K562 (cell line): ENCODE results near the gene ITIH3. TPM values are rescaled to one million over a fixed set of nuclear protein-coding genes. Genes with fewer than 3 reads are reported as not detected.

Source experiments
- ATAC-seq: fragments of 200-7000 bp; cut with Tn5 transposase; 3 replicates; pipeline ENCODE4 v1.9.1; 2020; ENCODE audit warnings: moderate library complexity
- BruUV-seq: library from RNA; stranded (reverse); fragments of 400-500 nt; replicated peaks from 2 replicates; lab custom pipeline; 2021; lab: Mats Ljungman, UMichigan
- CTCF ChIA-PET: fragments of 300-600 bp; formaldehyde crosslinking; extraction: SDS; loops from one replicate; lab custom pipeline; 2021; ENCODE audit warnings: low intra/inter-chr PET ratio; lab: Yijun Ruan, JAX
- POLR2A ChIA-PET: fragments of 300-600, 350-650 bp; sonication (Branson Sonifier 250); formaldehyde crosslinking; extraction: SDS; loops from one replicate; lab custom pipeline; 2021; ENCODE audit warnings: antibody characterized with exemption, inconsistent platforms; lab: Yijun Ruan, JAX
- DNase-seq, 4 experiments: peaks; one replicate each; pipeline versions ENCODE4 v3.0.0 to v3.0.0-alpha.2; 2011 to 2018; ENCODE audit warnings: low spot score in 3 of 4, mixed read lengths in 3 of 4; ENCODE audit errors: extremely low read depth in 1 of 4
- FAIRE-seq: peaks from 2 replicates; lab custom pipeline; 2011; peaks lifted over from hg19 to GRCh38; lab: Jason Lieb, UNC
- H2AFZ ChIP-seq: 2 replicates; pipeline ENCODE4 v1.6.0; 2011; ENCODE audit warnings: low read depth, low read length, control low read depth, inconsistent platforms
- H3K27ac ChIP-seq: fragments of 200-600 bp; 3 replicates; pipeline ENCODE4 v1.8.0; 2011; ENCODE audit warnings: low read depth, mild to moderate bottlenecking, control low read depth, inconsistent platforms, low read length, moderate library complexity, mixed read lengths; ENCODE audit errors: extremely low read depth
- H3K27me3 ChIP-seq, 2 experiments: fragments of 300-600 bp in 1 of 2; 2 replicates in 1 of 2; 3 replicates in 1 of 2; pipeline versions ENCODE4 v1.6.0 to v1.8.0; 2011; ENCODE audit warnings: inconsistent platforms in 2 of 2, low read length in 2 of 2, mild to moderate bottlenecking in 1 of 2, mixed read lengths in 1 of 2, moderate library complexity in 1 of 2; ENCODE audit not compliant: control insufficient read depth in 2 of 2, insufficient read depth in 2 of 2
- H3K36me3 ChIP-seq: fragments of 300-600 bp; 3 replicates; pipeline ENCODE4 v1.8.0; 2011; ENCODE audit warnings: mild to moderate bottlenecking, low read length, inconsistent platforms; ENCODE audit not compliant: control insufficient read depth, insufficient read depth
- H3K4me1 ChIP-seq, 2 experiments: fragments of 200-600 bp in 1 of 2; replicated peaks in 1 of 2; 2 replicates in 1 of 2; 3 replicates in 1 of 2; pipeline versions ENCODE4 v1.5.1 to v1.8.0; 2011; ENCODE audit warnings: inconsistent platforms in 2 of 2, low read length in 2 of 2, mild to moderate bottlenecking in 1 of 2, mixed read lengths in 1 of 2, moderate library complexity in 1 of 2; ENCODE audit not compliant: control insufficient read depth in 2 of 2, insufficient read depth in 2 of 2
- H3K4me2 ChIP-seq: 2 replicates; pipeline ENCODE4 v1.6.1; 2011; ENCODE audit warnings: low read length, control low read depth, inconsistent platforms, mixed read lengths; ENCODE audit not compliant: insufficient read depth
- H3K4me3 ChIP-seq: fragments of 200-600 bp; sonication (generic), shearing (Covaris generic); 2 replicates; pipeline ENCODE4 v1.5.1; 2016; ENCODE audit warnings: control low read depth, inconsistent platforms
- H3K79me2 ChIP-seq: fragments of 200-600 bp; 3 replicates; pipeline ENCODE4 v1.8.0; 2011; ENCODE audit warnings: low read length, inconsistent platforms; ENCODE audit not compliant: control insufficient read depth, insufficient read depth
- H3K9ac ChIP-seq, 2 experiments: 2 replicates each; pipeline versions ENCODE4 v1.6.0 to v1.6.1; 2011; ENCODE audit warnings: low read depth in 2 of 2, low read length in 2 of 2, control low read depth in 1 of 2, inconsistent platforms in 1 of 2, mild to moderate bottlenecking in 1 of 2, mixed read lengths in 1 of 2; ENCODE audit not compliant: insufficient read depth in 1 of 2
- H3K9me1 ChIP-seq: one replicate; pipeline ENCODE4 v1.6.0; 2011; ENCODE audit warnings: inconsistent platforms, mild to moderate bottlenecking, low read length, moderate library complexity; ENCODE audit not compliant: control insufficient read depth, insufficient read depth
- H3K9me3 ChIP-seq: replicated peaks from 2 replicates; pipeline ENCODE4 v1.5.1; 2011; ENCODE audit warnings: low read depth, low read length, inconsistent platforms; ENCODE audit not compliant: control insufficient read depth, insufficient read depth
- H4K20me1 ChIP-seq: replicated peaks from 2 replicates; pipeline ENCODE4 v1.6.1; 2011; ENCODE audit warnings: low read length, inconsistent platforms, mixed read lengths; ENCODE audit not compliant: control insufficient read depth, insufficient read depth
- CHD1 ChIP-seq: fragments of 200-600 bp; sonication (generic); IDR thresholded peaks from one replicate; pipeline ENCODE4 v1.6.1; 2012; ENCODE audit warnings: mild to moderate bottlenecking, moderate library complexity, low read length, inconsistent platforms
- FOXA3 ChIP-seq, 2 experiments: fragments of 450-650 bp in 1 of 2; sonication (generic) in 1 of 2; formaldehyde crosslinking; IDR thresholded peaks in 1 of 2; conservative IDR thresholded peaks in 1 of 2; 2 replicates each; pipeline versions ENCODE4 v1.4.0 to v1.8.0; 2020 to 2022; ENCODE audit warnings: mild to moderate bottlenecking in 2 of 2, missing genetic modification reagents in 1 of 2
- GABPA ChIP-seq: fragments of 200-800 bp; sonication (Bioruptor generic); conservative IDR thresholded peaks from 2 replicates; pipeline ENCODE4 v1.6.1; 2016; ENCODE audit warnings: low read depth, missing genetic modification characterization, missing compliant biosample characterization
- JUNB ChIP-seq: fragments of 450-650 bp; formaldehyde crosslinking; conservative IDR thresholded peaks from 2 replicates; pipeline ENCODE4 v1.4.0; 2020; ENCODE audit warnings: mild to moderate bottlenecking
- KAT2B ChIP-seq: IDR thresholded peaks from one replicate; pipeline ENCODE4 v1.6.1; 2012; ENCODE audit warnings: low read depth, mild to moderate bottlenecking, control low read depth, inconsistent platforms, low read length, moderate library complexity
- LEF1 ChIP-seq: fragments of 450-650 bp; IDR thresholded peaks from 2 replicates; pipeline ENCODE4 v1.6.1; 2016; ENCODE audit warnings: mild to moderate bottlenecking
- VEZF1 ChIP-seq: fragments of 200-800 bp; sonication (Bioruptor generic); IDR thresholded peaks from 2 replicates; pipeline ENCODE4 v1.6.1; 2017; ENCODE audit warnings: missing genetic modification characterization, missing compliant biosample characterization
- ZBTB40 ChIP-seq, 2 experiments: fragments of 450-650 bp in 1 of 2; sonication (generic) in 1 of 2; formaldehyde crosslinking in 1 of 2; IDR thresholded peaks; 2 replicates each; pipeline versions ENCODE4 v1.7.1 to v1.9.0; 2016 to 2022; ENCODE audit warnings: inconsistent platforms in 1 of 2, mild to moderate bottlenecking in 1 of 2, missing genetic modification reagents in 1 of 2
- ZNF280A ChIP-seq: fragments of 450-650 bp; IDR thresholded peaks from 2 replicates; pipeline ENCODE4 v1.6.1; 2018; ENCODE audit warnings: mild to moderate bottlenecking, low read depth; ENCODE audit not compliant: partially characterized antibody
- WGBS: fragments of 100-300 bp; shearing (Covaris generic); methylation state at CpG from one replicate; pipeline ENCODE4 v1.1.6; 2016; ENCODE audit warnings: low coverage, mixed read lengths; ENCODE audit not compliant: insufficient coverage; ENCODE audit errors: missing lambda C conversion rate; 5-methylcytosine and 5-hydroxymethylcytosine counted together
- in situ Hi-C: fragments of 300-500 bp; cut with MboI; formaldehyde crosslinking; loops from 4 replicates; pipeline ENCODE4 v1.15.0; 2018; ENCODE audit warnings: inconsistent platforms, mixed read lengths
- intact Hi-C: fragments of 100-400 bp; cut with micrococcal nuclease; formaldehyde crosslinking; loops from 2 replicates; pipeline ENCODE4 v1.14.2; 2022
- polyA plus RNA-seq, 8 experiments: library from polyadenylated mRNA; depleted of rRNA in 4 of 8; stranded (reverse) in 5 of 8; unstranded in 3 of 8; fragments of >200 nt; fragmentation: Nextera tagmentation in 2 of 8; fragmentation: Illumina TruSeq in 1 of 8; extraction: Ambion mirVana in 2 of 8; extraction: Trizol in 1 of 8; gene quantifications; 2 replicates each; pipeline versions ENCODE4 v1.2.1 to v1.2.3, GENCODE V29; 2011 to 2014; ENCODE audit warnings: inconsistent platforms in 1 of 8, missing spikeins in 1 of 8
- total RNA-seq, 7 experiments: library from RNA; depleted of rRNA in 6 of 7; stranded (reverse); fragments of >200 nt in 6 of 7; fragmentation: Illumina TruSeq in 2 of 7; extraction: Trizol in 2 of 7; gene quantifications; 2 replicates each; pipeline versions ENCODE4 v1.2.1 to v1.2.3, GENCODE V29; 2011 to 2021; ENCODE audit warnings: low replicate concordance in 1 of 7

ITIH3 gene
- total and polyA plus RNA-seq, 9 of the 15 experiments (the other 6 are each of a cell fraction or from before 2014, with no cell fraction given) = 0.07 to 0.35 TPM; not detected in 7

- Histone ChIP-seq H3K9ac (no peak overlapping the region), H3K36me3 (no peaks in the 10 kb centered on the region), H3K4me1 (peaks cover 0 to 4% of the 10 kb centered on the region in 2 experiments; a peak in 1 of 5 replicates), H3K79me2 (no peaks in the 10 kb centered on the region), H2AFZ (no peak overlapping the region), H3K27ac (no peak overlapping the region), H3K9me3 (no peaks in the 10 kb centered on the region), H3K27me3 (no peaks in the 10 kb centered on the region), H4K20me1 (no peaks in the 10 kb centered on the region), H3K4me3 (no peak overlapping the region), H3K9me1 (no peaks in the 10 kb centered on the region), H3K4me2 (no peak overlapping the region)
- WGBS = 30% methylated on average over 3 of the region's 3 CpGs
- in situ Hi-C loops (no loop called here), intact Hi-C loops (no loop called here)
- no peak for ATAC-seq
- DNase-seq = no peak
- POLR2A ChIA-PET = no interaction called here
- CTCF ChIA-PET = no interaction called here
- FAIRE-seq = no peak
- BruUV-seq = no TSS peak
- TF ChIP-seq GABPA (tag) (no peak), LEF1 (no peak), ZBTB40 (IDR thresholded peaks at IDR 0.05) (no peak), ZBTB40 (CRISPR knock-in tag; IDR thresholded peaks at IDR 0.05) (no peak), JUNB (CRISPR knock-in tag) (no peak), FOXA3 (CRISPR knock-in tag; conservative IDR thresholded peaks at IDR 0.05 in 1 of 2, IDR thresholded peaks at IDR 0.05 in 1 of 2) (no peak), CHD1 (no peak), ZNF280A (no peak), KAT2B (no peak), VEZF1 (CRISPR knock-in tag) (no peak)
These were observed 62.5 kb downstream of the ITIH3 start for GRCh38 chr3:52857133-52857532.
